Measurements from ENCODE around the gene CFB.

GRCh38 chr6:31956796-31957195, 10.9 kb downstream of the CFB start:
- TF ChIP-seq POLR2A (IDR thresholded peaks at IDR 0.05) (no peak), EP300 (IDR thresholded peaks at IDR 0.05; ENCODE audit: low read depth) (no peak)
